Fibroblast of skin of left quadriceps (primary cell): ENCODE measurements around the gene LDB2.

Experiments used
- DNase-seq, 2 experiments: peaks; one replicate each; pipeline ENCODE4 v3.0.0-alpha.2; 2013; ENCODE audit warnings: low read depth in 2 of 2

Gene LDB2

GRCh38 chr4:16685536-16685935 lies 212.9 kb downstream of the LDB2 start:
- DNase-seq: no peak

- DNase-seq: no peak
Observed at GRCh38 chr4:16684935-16685334, 213.5 kb downstream of the LDB2 start.

- peak; percentile 75 for DNase-seq
Observed at GRCh38 chr4:16684097-16684496, 214.3 kb downstream of the LDB2 start.

- DNase-seq: no peak
Observed at GRCh38 chr4:16682975-16683374, 215.5 kb downstream of the LDB2 start.

GRCh38 chr4:16677001-16677944 lies 221.2 kb downstream of the LDB2 start:
- peak in 1 of 2 experiments; percentile 32 for DNase-seq

GRCh38 chr4:16676230-16676770 lies 222.1 kb downstream of the LDB2 start:
- no peak for DNase-seq

GRCh38 chr4:16674082-16674481 lies 224.4 kb downstream of the LDB2 start:
- DNase-seq: no peak

GRCh38 chr4:16672421-16672820 lies 226.0 kb downstream of the LDB2 start:
- no peak for DNase-seq

GRCh38 chr4:16671741-16672140 lies 226.7 kb downstream of the LDB2 start:
- no peak for DNase-seq

- no peak for DNase-seq
Observed at GRCh38 chr4:16670727-16671126, 227.7 kb downstream of the LDB2 start.

- no peak for DNase-seq
Observed at GRCh38 chr4:16669036-16669435, 229.4 kb downstream of the LDB2 start.

- DNase-seq: no peak
Observed at GRCh38 chr4:16668488-16668887, 230.0 kb downstream of the LDB2 start.

- DNase-seq: peak; percentile 91 to 92
Observed at GRCh38 chr4:16667464-16667863, 231.0 kb downstream of the LDB2 start.

GRCh38 chr4:16665942-16666551 lies 232.4 kb downstream of the LDB2 start:
- no peak for DNase-seq

GRCh38 chr4:16663732-16664131 lies 234.7 kb downstream of the LDB2 start:
- peak in 1 of 2 experiments; percentile 55 for DNase-seq

GRCh38 chr4:16663307-16663706 lies 235.1 kb downstream of the LDB2 start:
- DNase-seq: no peak

GRCh38 chr4:16661813-16662212 lies 236.6 kb downstream of the LDB2 start:
- no peak for DNase-seq

GRCh38 chr4:16660656-16661055 lies 237.8 kb downstream of the LDB2 start:
- no peak for DNase-seq

- no peak for DNase-seq
Observed at GRCh38 chr4:16659694-16660093, 238.8 kb downstream of the LDB2 start.

GRCh38 chr4:16659079-16659478 lies 239.4 kb downstream of the LDB2 start:
- peak; percentile 68 to 71 for DNase-seq

GRCh38 chr4:16658183-16658582 lies 240.3 kb downstream of the LDB2 start:
- no peak for DNase-seq

GRCh38 chr4:16655111-16655510 lies 243.3 kb downstream of the LDB2 start:
- no peak for DNase-seq
